Stimulated activated CD8-positive, alpha-beta memory T cell treated with anti-CD3 and anti-CD28 coated beads, Interleukin-12 subunit alpha, Interleukin-12 subunit beta, amount 100 ng/mL, for 4 hours (primary cell): ENCODE measurements around the gene CYBC1.
"Not testable (repeated sequence)": the region's sequence is repeated elsewhere in the genome, so short reads cannot be mapped to it uniquely, and the experiment has no call there.

Experiments used
- DNase-seq: peaks from one replicate; pipeline ENCODE4 v3.0.0-alpha.2; 2020; ENCODE audit warnings: low read depth

Gene CYBC1

GRCh38 chr17:82434216-82434565 lies 16.4 kb downstream of the CYBC1 start:
- DNase-seq: no peak

DNA sequence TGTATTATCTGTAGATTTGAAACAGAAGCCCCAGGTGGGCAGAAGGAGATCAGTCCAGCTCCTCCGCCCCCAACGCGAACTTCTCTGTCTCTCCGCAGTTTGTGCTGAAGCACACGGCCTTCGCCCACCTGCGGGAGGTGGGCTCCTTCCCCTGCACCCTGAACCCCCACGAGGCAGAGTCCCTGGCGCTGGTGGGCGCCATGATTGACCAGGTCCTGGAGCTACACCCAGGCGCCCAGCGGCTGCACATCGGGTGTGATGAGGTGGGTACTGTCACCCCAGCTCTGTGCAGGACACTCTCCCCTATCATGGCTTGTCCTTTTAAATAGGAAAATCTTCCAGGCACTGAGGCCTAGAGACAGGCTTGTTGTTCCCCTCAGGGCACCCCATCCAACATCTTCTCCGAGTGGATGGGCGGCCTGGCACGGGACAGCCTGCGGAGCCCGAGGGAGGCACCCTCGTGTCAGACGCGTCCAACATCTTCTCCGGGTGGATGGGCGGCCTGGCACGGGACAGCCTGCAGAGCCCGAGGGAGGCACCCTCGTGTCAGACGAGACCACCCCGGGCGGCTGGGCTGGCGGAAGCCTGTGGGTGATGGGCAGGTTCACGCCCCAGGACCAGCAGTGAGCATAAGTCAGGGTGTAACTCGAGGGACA lies 16.9 kb downstream of the CYBC1 start:
- no peak for DNase-seq

GRCh38 chr17:82432017-82432416 lies 18.5 kb downstream of the CYBC1 start:
- no peak for DNase-seq

DNA sequence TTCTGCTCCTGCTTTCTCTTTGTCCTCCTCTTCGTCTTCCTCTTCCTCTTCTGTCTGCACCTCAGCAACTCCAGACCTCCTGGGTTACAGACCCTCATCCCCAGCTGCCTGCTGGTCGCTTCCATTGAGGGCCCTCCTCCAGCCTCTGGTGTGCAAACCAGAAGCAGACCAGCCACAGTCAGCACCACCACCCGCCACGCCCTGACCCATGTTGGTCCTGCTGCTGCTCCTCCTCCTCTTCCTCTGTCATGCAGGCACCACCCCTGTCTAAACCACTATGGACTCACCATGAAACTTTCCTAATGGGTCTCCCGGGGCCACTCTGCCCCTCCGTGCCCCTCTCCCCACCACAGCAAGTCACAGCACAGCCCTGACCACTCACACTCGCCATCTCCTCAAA lies 20.7 kb downstream of the CYBC1 start:
- DNase-seq: no peak

DNA sequence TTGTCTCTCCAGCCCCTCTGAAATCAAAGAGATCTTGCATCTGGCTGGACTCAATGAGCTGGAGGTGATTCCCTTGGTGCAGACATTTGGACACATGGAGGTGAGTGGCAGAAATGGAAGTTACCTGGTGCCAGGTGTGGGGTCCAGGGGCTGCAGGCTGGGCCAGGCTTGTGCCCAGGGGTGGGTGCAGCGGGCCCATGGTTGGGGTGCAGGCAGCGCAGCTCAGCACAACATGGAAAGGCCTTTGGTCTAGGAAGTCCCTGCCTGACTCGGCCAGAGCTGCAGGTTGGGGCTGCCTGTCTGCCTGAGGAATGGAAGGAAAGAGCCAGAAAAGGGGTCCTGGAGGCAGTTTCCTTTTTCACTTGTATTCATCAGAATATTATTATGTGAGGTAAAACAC lies 22.0 kb downstream of the CYBC1 start:
- no peak for DNase-seq

DNA sequence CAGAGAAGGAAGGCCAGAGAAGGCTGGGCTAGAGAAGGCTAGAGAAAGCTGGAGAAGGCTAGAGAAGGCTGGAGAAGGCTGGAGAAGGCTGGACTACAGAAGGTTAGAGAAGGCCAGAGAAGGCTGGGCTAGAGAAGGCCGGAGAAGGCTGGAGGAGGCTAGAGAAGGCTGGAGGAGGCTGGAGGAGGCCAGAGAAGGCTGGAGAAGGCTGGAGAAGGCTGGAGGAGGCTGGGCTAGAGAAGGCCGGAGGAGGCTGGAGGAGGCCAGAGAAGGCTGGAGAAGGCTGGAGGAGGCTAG lies 25.7 kb downstream of the CYBC1 start:
- no peak for DNase-seq

DNA sequence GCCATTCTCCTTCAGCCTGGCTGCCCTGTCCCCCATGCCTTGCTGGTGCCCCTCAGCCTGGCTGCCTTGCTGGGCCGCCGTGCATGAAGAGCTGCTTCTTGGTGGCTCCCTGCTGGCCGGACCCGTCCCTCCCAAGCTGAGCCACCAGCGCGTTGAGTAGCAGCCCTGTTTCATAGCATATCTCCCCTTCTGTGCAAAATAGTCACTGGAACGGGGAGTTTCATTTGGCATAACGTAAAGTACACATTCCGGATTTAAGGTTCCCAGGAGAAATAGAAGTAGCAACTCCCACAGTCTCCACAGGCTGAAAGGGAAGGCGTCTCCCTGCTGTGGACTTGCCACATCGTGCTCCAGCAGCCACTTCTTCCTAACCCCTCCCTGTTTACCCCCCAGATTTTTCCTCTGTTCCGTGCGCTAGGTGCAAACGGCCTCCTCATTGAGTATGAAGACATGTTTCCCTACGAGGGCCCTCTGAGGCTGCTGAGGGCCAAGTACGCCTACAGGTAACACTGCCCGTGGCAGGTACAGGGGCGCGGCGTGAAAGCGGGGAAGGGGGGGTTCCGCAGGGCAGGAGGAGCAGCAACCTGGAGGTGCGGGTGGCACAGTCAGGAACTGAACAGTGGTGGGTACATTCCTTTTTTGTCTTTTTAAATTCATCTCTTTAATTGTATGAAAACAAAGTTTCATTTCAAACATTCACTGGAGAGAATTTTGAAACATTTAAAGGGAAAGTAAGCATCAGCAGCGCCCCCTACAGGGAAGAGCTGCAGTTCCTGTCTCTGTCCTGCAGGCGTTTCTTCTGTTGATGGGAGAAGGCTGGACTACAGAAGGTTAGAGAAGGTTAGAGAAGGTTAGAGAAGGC lies 26.3 kb downstream of the CYBC1 start:
- peak; percentile 18 for DNase-seq

GRCh38 chr17:82419540-82419939 lies 31.0 kb downstream of the CYBC1 start:
- DNase-seq: no peak

DNA sequence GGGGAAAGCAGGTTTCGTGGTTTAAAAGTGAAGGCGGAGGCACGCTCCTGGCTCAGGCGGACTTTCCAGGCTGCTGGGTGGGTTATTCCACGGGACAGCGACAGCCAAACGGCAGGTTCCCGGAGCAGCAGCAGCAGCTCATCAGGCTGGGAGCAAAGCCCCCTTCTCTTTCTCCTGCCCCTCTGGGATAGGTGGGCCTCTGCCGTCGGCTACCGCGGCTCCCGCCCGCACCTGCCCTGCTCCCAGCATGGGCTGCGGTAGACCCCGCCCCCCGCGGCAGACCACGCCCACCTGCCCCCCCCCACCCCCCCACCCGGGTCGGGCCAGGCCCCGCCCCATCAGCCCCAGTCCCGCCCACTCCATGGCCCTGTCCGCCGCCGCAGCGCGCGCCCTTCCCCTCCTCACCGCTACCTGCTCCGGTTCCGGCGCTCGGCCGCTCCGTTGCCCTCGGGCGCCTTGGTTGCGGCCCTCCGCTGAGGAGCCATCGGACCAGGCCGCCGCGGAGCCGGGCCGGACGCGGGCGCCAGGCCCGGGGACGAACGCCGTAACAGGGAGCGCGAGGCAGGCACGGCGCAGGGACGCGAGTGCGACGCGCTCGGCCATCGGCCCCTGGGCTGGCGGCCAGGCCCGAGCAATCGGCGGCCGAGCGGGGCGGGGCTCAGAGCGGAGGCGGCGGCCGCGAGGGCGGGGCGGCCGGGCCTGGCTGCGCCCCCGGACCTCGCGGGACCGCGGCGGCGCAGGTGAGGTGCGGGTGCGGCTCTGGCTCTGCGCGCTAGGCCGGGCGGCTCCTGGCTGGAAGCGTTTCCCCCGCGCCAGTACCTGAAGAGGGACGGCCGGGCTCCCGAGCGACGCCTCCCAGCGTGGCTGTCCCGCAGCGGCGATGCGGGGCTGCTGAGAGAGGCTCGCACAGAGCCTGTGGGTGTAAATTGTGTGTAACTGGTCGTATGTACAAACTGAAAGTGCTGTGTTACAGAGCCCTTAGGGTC lies 32.3 kb downstream of the CYBC1 start, which contains the start of the genes HEXD and OGFOD3:
HEXD (plus strand) TSS at position 347 of the 986 bp plus-strand sequence. CDS start 1,453 bp downstream, outside the sequence.
OGFOD3 (minus strand) TSS at position 586 of the 986 bp plus-strand sequence; CDS start at position 485, 101 bp downstream.
- peak; percentile 78 for DNase-seq

DNA sequence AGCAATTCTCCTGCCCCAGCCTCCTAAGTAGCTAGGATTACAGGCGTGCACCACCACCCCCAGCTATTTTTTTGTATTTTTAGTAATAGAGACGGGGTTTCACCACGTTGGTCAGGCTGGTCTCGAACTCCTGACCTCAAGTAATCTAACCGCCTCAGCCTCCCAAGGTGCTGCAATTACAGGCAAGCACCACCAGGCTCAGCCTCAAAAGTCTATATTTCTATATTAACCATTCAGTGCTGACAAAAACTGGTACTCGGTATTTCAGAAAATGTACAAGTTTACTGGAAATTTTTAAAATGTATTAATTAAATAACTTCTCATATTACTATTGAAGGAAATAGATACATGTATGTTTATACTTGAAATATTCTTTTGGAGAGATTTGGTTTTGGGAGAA lies 33.8 kb downstream of the CYBC1 start:
- DNase-seq: no peak

- no peak for DNase-seq
Observed at GRCh38 chr17:82416264-82416663, 34.3 kb downstream of the CYBC1 start.

- no peak for DNase-seq
Observed at GRCh38 chr17:82415786-82416185, 34.8 kb downstream of the CYBC1 start.

DNA sequence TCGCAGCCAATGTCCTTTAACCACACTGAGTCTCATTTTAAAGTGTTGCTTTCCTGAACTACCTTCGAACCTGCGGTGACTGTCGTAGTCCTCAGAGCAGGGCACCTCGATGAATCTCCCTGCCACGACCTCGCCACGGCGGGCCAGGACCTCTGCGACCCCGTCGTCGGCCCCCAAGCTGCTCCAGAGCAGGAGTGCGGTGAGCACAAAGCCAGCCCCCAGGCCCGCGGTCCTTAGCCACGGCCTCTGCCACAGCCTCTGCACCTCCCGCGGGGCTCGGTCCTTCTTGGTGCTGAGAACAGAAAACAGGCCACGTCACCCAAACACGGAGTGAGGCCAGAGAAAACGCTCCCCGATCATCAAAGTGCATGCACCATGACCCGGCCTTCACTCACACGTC lies 35.2 kb downstream of the CYBC1 start:
- DNase-seq: no peak

DNA sequence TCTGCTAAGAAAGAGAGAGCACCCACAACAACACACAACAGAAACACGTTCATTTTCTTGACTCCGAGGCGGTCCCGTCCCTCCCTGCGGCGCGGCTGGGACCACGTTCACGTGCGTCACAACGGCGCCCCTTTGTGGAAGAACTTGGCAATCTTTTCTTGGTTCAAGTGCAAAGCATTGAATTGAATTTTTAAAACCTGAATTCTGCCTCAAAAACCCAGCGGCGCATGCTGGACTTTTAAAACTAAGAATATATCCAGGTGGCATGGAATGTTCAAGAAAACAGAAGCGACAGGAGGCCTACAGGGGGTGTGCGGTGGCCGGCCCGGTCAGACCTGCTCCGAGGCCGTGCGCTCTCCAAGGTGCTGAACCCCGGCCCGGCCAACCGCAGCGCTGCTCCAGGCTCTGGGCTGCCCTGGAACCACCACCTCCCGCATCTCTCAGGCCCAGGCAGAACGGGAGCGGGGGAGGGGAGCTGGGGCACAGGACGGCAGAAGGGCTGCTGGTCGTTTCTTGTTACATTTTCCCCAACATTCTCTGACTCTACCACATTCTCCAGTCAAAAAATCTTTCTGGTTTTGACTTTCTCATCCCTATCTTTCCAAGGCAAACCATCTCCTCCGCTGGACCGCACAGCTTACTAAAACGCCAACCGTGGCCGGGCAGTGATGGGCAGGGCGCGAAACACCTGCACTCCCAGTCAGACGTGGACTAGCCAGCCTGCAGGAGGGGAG lies 35.8 kb downstream of the CYBC1 start:
- peak; percentile 48 for DNase-seq

DNA sequence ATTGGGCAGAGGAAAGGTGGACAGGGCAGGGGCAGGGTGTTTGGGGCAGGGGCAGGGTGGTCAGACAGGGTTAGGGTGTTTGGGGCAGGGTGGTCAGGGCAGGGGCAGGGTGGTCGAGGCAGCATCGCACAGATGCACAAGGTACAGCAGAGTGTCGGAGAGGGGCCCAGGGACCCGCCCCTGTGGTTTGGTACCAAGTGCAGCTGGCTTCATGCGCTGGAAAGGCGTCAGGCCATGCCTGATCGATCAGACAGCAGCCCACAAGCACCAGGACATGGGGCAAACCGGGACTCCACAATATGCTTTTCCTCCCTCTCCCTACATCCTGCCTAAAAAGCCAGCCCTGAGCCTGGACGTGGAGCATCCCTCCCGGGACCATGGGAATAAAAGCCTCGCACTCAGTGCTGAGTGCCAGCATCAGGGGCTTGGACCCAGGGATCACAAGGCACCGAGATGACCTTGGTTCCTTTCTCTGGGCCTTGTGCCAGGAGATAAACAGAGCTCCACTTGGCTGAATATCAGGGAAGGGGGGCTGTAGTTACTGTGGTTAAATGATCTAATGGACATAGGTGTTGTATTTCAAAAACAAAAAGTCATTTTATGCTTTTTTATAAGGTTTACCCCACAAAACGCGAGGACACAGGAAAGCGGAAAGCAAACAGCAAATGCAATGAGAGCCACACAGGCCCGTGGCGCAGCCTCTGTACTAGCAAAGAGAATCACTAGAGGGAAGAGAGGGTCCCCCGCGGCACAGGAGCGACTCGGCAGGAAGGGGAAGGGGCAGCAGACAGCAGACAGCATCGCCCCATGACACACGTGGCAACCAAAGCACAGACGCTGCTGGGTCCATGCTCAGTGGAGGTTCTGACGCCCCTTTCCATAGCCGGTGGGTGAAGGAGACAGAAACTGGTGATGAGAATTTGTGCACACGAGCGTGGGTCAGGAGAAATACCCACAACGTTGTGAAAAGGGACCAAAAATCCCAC lies 37.7 kb downstream of the CYBC1 start:
- DNase-seq: no peak

GRCh38 chr17:82412081-82412480 lies 38.5 kb downstream of the CYBC1 start:
- not testable (repeated sequence) for DNase-seq

DNA sequence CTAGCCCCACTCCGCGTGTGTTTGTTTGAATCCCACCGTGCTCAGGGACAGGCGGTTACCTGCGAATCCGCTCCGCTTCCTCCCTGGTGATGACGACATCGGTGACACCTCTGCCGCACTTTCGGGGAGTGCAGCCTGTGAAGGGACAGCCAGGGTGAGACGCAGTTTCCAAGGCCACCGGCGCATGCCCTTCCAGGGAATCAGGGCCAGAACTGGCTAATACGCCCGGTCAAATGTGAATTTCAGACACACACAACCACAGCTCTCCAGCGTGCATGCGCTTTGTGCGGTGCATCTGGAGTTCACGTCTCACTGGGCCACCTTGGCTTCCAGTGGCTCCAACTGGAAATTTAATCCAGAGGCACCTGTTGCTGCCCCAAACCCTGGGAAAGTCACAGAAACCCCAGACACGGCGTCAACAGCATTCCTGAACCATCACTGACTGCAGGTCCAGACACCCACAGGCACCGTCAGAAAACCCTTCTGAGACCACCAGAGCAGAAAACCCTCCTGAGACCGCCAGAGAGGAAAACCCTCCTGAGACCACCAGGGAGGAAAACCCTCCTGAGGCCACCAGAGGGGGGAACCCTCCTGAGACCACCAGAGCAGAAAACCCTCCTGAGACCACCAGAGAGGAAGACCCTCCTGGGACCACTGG lies 39.0 kb downstream of the CYBC1 start:
- no peak for DNase-seq

DNA sequence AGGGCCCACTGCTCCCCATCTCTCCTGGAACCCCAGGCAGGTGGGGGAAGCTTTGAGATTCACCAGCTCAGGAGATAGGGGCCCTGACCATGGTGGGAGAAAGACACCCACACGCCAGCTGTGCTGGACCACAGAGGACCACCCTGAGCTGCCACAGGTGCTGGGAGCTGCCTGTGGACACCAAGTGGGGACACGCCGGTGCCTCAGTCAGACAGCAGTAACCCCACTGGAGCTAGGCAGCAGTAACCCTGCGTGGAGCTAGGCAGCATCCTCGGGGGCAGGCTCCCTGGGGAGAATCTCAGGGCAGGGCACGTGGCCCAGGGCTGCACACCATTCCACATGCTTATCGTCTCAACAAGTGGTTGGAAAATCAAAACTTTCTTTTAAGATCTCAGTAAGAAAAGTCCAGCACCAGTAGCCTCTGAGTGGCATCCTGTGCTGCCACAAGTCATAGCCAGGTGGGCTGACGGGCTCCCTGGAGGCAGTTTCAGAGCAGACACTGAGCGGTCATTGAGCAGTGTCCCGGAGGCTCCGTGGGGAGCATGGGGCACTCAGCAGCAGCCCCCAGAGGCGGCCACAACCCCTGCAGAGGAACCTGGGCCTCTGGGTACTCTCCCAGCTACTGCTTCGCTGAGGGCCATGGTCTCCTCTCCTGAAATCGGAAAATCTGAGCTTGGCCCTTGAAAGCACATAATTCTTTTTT lies 40.4 kb downstream of the CYBC1 start:
- DNase-seq: no peak

- DNase-seq: no peak
Observed at GRCh38 chr17:82408938-82409318, 41.6 kb downstream of the CYBC1 start.
